HL-60 (cell line): Measurements from ENCODE around the gene GPR157.

Experiments used
- DNase-seq, 2 experiments: peaks; one replicate each; pipeline ENCODE4 v3.0.0-alpha.2; 2010 to 2020; ENCODE audit warnings: low read depth in 1 of 2, low spot score in 1 of 2
- H3K27ac ChIP-seq: fragments of 250-450 bp; sonication (Bioruptor Pico); replicated peaks from 2 replicates; pipeline ENCODE4 v1.5.1; 2020; ENCODE audit warnings: mild to moderate bottlenecking, moderate library complexity
- H3K27me3 ChIP-seq: fragments of 250-450 bp; sonication (Bioruptor Pico); 2 replicates; pipeline ENCODE4 v1.5.1; 2021; ENCODE audit warnings: mild to moderate bottlenecking, moderate library complexity; ENCODE audit not compliant: insufficient read depth, poor library complexity, severe bottlenecking
- H3K4me3 ChIP-seq: replicated peaks from 2 replicates; pipeline ENCODE4 v1.5.1; 2011; ENCODE audit warnings: mild to moderate bottlenecking, control low read depth, low read length; ENCODE audit not compliant: insufficient read depth
- GABPA ChIP-seq: IDR thresholded peaks from 2 replicates; pipeline ENCODE4 v1.6.1; 2012; ENCODE audit warnings: low read depth
- POLR2AphosphoS5 ChIP-seq: IDR thresholded peaks from 2 replicates; pipeline ENCODE4 v1.6.1; 2012; ENCODE audit warnings: low read depth
- REST ChIP-seq: IDR thresholded peaks from 2 replicates; pipeline ENCODE4 v1.6.1; 2012; ENCODE audit warnings: low read depth; ENCODE audit not compliant: insufficient replicate concordance
- SPI1 ChIP-seq: IDR thresholded peaks from 2 replicates; pipeline ENCODE4 v1.6.1; 2012; ENCODE audit warnings: low read depth, mild to moderate bottlenecking, borderline replicate concordance
- TF ChIP-seq, protein P1 (sequence below): IDR thresholded peaks from one replicate; pipeline ENCODE4 v1.5.1; 2011; ENCODE audit warnings: low read length, control low read depth, inconsistent platforms; ENCODE audit not compliant: insufficient read depth

GPR157 gene

DNA sequence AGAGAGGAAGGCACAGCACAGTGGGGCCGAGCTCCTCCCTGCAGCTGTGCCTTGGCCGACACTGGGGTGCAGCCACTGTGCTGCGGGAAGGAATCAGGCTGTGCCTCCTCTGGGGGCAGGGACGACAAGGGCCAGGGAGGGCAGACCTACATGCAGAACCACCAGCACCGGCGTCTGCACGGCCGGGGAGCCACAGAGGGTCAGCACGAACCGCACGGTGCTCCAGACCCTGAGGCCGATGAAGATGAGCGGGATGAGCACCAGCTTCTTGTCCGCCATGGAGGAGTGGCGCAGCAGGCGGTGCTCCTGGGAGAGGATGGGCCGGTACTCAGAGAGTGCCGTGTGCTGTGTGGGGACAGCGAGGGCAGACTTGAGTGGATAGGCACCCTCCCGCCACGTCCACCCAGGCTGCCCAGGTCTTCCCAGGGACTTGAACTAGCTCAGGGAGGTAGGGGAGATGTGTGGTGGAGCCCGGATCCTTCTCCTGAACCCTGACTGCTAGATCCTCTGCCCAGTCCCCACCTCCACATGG, 23.5 kb downstream of the GPR157 start:
- DNase-seq: no peak
- no peak overlapping the region for H3K27ac ChIP-seq
- TF ChIP-seq, protein P1, sequence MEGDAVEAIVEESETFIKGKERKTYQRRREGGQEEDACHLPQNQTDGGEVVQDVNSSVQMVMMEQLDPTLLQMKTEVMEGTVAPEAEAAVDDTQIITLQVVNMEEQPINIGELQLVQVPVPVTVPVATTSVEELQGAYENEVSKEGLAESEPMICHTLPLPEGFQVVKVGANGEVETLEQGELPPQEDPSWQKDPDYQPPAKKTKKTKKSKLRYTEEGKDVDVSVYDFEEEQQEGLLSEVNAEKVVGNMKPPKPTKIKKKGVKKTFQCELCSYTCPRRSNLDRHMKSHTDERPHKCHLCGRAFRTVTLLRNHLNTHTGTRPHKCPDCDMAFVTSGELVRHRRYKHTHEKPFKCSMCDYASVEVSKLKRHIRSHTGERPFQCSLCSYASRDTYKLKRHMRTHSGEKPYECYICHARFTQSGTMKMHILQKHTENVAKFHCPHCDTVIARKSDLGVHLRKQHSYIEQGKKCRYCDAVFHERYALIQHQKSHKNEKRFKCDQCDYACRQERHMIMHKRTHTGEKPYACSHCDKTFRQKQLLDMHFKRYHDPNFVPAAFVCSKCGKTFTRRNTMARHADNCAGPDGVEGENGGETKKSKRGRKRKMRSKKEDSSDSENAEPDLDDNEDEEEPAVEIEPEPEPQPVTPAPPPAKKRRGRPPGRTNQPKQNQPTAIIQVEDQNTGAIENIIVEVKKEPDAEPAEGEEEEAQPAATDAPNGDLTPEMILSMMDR: no peak
- no peak for TF ChIP-seq SPI1
- no peak for TF ChIP-seq POLR2AphosphoS5
- no peak for TF ChIP-seq REST
- no peak for TF ChIP-seq GABPA
- no peaks in the 10 kb centered on the region for H3K27me3 ChIP-seq
- H3K4me3 ChIP-seq: no peak overlapping the region

DNA sequence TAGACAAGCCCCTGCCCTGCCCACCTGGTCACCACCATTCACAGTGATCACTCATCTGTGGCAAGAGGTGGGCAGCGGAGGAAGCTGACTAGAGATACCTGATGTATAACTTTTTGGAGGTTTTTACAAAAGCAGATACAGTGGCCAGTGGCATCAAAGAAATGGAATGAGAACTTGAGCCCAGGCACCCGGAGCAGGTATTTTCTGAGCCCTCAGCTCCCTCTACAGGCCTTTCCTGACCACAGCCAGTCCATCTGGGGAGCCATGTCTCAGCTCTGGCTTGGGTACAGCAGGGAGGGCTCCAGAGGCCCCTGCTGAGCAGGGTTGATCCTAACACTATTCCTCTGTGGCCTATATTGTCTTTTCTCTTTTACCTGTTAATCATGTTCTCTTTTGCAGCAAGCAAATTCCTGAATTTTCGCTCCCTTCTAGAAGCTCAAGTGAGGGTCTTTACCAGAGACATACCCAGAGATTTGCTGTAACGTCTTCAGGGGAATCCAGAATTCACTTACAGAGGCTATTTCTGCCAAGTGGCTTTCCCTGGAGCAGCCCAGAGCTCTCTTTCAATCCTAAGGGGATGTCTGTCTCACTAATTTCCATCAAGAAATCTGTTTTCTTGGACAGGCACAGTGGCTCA, 27.3 kb downstream of the GPR157 start:
- H3K4me3 ChIP-seq: no peak overlapping the region
- TF ChIP-seq GABPA (no peak), REST (no peak), SPI1 (no peak), POLR2AphosphoS5 (no peak)
- TF ChIP-seq, protein P1: peak; percentile 87
- H3K27ac ChIP-seq: no peak overlapping the region
- DNase-seq: peak in 1 of 2 experiments; percentile 77
- no peaks in the 10 kb centered on the region for H3K27me3 ChIP-seq

DNA sequence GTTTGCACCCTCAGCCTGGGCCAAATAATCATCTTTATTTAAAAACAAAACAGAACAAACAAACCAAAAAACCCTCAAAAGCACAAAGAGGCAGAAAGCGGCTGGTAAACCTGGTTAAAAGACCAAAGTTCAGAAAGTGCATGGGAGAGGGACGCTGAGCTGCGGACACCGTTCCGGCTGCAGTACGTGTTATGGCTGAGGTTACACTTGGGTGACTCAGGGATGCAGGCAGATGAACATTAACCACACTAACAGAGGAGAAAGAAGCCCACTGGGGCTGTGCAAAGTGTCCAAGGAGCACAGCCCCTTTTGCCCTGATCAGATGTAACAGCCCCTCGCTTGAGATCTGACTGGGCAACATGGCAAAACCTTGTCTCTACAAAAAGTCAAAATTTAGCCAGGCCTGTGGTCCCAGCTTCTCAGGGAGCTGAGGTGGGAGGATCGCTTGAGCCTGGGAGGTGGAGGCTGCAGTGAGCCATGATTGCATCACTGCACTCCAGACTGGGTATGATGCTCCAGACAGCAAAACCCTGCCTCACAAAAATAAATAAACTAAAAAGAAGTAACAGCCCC, 28.3 kb downstream of the GPR157 start:
- TF ChIP-seq POLR2AphosphoS5 (no peak), REST (no peak), GABPA (no peak), SPI1 (no peak)
- TF ChIP-seq, protein P1: no peak
- Histone ChIP-seq H3K27ac (no peak overlapping the region), H3K4me3 (no peak overlapping the region), H3K27me3 (no peaks in the 10 kb centered on the region)
- no peak for DNase-seq
